KMS-11 (cell line): Measurements from ENCODE around the gene SH2D2A.

Experiments
- H2AFZ ChIP-seq: fragments of 200-600 bp; sonication (generic); 2 replicates; pipeline ENCODE4 v1.6.1; 2016; ENCODE audit warnings: antibody characterized with exemption, mixed run types, low read depth
- H3K27ac ChIP-seq: fragments of 200-600 bp; sonication (generic); 2 replicates; pipeline ENCODE4 v1.6.1; 2016; ENCODE audit warnings: mild to moderate bottlenecking, mixed run types
- H3K27me3 ChIP-seq: fragments of 200-600 bp; sonication (generic); 2 replicates; pipeline ENCODE4 v1.6.1; 2017; ENCODE audit warnings: mild to moderate bottlenecking, low read depth, mixed run types, moderate library complexity; ENCODE audit not compliant: insufficient read depth
- H3K36me3 ChIP-seq: fragments of 200-600 bp; sonication (generic); 2 replicates; pipeline ENCODE4 v1.6.1; 2017; ENCODE audit warnings: mild to moderate bottlenecking, mixed run types; ENCODE audit not compliant: insufficient read depth
- H3K4me1 ChIP-seq: fragments of 200-600 bp; sonication (generic); 2 replicates; pipeline ENCODE4 v1.6.1; 2016; ENCODE audit warnings: mild to moderate bottlenecking, low read depth, mixed run types; ENCODE audit not compliant: poor library complexity, severe bottlenecking
- H3K4me2 ChIP-seq: fragments of 200-600 bp; sonication (generic); 2 replicates; pipeline ENCODE4 v1.7.0; 2016; ENCODE audit warnings: mild to moderate bottlenecking, mixed run types
- H3K4me3 ChIP-seq: fragments of 200-600 bp; sonication (generic); IDR thresholded peaks from 2 replicates; pipeline ENCODE4 v1.6.1; 2017; ENCODE audit warnings: low read depth, low read length, mixed read lengths; ENCODE audit not compliant: insufficient read depth
- H3K79me2 ChIP-seq: fragments of 200-600 bp; sonication (generic); 2 replicates; pipeline ENCODE4 v1.6.1; 2016; ENCODE audit warnings: low read depth, mixed run types; ENCODE audit not compliant: insufficient read depth
- H3K9ac ChIP-seq: fragments of 200-600 bp; sonication (generic); 2 replicates; pipeline ENCODE4 v1.6.1; 2016; ENCODE audit warnings: mild to moderate bottlenecking, mixed run types
- H4K20me1 ChIP-seq: fragments of 200-600 bp; sonication (generic); 2 replicates; pipeline ENCODE4 v1.6.1; 2016; ENCODE audit warnings: mild to moderate bottlenecking, mixed run types; ENCODE audit not compliant: insufficient read depth
- TF ChIP-seq, protein P1 (sequence below): fragments of 200-600 bp; sonication (generic); conservative IDR thresholded peaks from 2 replicates; pipeline ENCODE4 v1.6.1; 2017; ENCODE audit warnings: low read depth, mild to moderate bottlenecking, antibody characterized with exemption, low read length, moderate library complexity, mixed read lengths

Gene SH2D2A

DNA sequence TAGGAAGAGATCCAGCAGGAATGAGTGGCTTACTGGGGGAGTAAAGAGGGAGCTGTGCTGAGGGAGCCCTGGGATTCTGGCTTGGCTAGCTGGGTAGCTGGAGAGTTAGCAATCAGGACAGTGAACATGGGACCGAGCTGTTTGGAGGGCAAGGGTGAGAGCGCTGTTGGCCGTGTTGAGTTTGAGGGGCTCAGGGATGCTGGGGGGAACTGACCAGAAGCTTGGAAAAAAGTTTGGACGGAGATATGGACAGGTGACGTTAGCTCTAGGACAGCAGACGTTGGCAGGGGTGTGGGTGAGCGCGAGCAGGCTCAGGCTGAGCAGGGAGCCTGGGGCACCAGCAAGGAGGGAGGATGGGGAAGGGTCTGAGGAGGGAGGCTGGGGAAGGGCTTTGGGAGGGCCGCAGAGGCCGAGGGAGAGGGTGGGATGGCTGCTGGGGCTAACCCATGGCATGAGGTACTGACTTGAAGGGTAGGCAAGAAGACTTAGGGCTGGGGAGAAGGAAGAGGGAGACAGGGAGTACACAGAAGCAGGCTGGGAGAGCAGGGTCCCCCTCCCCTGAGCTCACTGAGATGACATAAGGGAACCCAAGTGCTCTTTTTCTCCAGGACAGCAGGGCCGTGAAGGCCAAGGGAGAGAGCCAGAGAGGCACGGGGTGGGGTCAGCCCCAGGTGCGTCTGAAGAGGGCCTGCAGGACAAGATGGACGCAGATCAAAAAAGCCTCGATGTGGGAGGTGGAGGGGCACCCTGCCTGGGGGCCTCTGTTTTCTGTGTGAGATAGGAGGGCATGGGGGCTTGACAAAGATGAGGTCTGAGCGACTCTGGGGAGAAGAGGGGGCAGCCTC lies 8.2 kb downstream of the SH2D2A start:
- Histone ChIP-seq H3K27me3 (no peaks in the 10 kb centered on the region), H3K27ac (no peak overlapping the region), H3K4me2 (no peak overlapping the region), H3K4me1 (peaks cover 13% of the 10 kb centered on the region), H3K4me3 (no peak overlapping the region), H3K9ac (no peak overlapping the region), H2AFZ (no peak overlapping the region), H3K36me3 (no peaks in the 10 kb centered on the region), H4K20me1 (no peaks in the 10 kb centered on the region), H3K79me2 (no peaks in the 10 kb centered on the region)
- TF ChIP-seq, protein P1, sequence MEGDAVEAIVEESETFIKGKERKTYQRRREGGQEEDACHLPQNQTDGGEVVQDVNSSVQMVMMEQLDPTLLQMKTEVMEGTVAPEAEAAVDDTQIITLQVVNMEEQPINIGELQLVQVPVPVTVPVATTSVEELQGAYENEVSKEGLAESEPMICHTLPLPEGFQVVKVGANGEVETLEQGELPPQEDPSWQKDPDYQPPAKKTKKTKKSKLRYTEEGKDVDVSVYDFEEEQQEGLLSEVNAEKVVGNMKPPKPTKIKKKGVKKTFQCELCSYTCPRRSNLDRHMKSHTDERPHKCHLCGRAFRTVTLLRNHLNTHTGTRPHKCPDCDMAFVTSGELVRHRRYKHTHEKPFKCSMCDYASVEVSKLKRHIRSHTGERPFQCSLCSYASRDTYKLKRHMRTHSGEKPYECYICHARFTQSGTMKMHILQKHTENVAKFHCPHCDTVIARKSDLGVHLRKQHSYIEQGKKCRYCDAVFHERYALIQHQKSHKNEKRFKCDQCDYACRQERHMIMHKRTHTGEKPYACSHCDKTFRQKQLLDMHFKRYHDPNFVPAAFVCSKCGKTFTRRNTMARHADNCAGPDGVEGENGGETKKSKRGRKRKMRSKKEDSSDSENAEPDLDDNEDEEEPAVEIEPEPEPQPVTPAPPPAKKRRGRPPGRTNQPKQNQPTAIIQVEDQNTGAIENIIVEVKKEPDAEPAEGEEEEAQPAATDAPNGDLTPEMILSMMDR, result no peak

DNA sequence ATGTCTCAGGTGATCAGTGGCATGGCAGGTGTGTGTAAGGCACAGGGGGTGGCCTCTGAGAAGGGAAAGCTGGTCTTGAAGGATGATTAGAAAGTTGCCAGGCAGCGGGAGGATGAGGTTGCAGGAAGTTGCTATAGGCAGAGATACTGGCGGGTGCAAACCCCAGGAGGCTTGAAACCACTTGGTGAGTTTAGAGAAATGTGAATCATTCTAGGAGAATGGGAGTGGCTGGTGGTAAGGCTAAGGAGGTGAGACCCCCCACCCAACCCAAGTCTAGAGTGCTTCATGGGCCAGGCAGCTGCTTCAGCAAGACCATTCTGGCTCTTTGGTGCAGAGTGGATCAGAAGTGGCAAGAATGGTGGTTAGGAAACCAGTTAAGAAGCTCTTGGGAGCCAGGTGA lies 9.0 kb downstream of the SH2D2A start:
- Histone ChIP-seq H3K36me3 (no peaks in the 10 kb centered on the region), H2AFZ (no peak overlapping the region), H4K20me1 (no peaks in the 10 kb centered on the region), H3K9ac (no peak overlapping the region), H3K4me2 (no peak overlapping the region), H3K27ac (no peak overlapping the region), H3K79me2 (no peaks in the 10 kb centered on the region), H3K4me3 (no peak overlapping the region), H3K4me1 (peaks cover 13% of the 10 kb centered on the region), H3K27me3 (no peaks in the 10 kb centered on the region)
- TF ChIP-seq, protein P1, result no peak

DNA sequence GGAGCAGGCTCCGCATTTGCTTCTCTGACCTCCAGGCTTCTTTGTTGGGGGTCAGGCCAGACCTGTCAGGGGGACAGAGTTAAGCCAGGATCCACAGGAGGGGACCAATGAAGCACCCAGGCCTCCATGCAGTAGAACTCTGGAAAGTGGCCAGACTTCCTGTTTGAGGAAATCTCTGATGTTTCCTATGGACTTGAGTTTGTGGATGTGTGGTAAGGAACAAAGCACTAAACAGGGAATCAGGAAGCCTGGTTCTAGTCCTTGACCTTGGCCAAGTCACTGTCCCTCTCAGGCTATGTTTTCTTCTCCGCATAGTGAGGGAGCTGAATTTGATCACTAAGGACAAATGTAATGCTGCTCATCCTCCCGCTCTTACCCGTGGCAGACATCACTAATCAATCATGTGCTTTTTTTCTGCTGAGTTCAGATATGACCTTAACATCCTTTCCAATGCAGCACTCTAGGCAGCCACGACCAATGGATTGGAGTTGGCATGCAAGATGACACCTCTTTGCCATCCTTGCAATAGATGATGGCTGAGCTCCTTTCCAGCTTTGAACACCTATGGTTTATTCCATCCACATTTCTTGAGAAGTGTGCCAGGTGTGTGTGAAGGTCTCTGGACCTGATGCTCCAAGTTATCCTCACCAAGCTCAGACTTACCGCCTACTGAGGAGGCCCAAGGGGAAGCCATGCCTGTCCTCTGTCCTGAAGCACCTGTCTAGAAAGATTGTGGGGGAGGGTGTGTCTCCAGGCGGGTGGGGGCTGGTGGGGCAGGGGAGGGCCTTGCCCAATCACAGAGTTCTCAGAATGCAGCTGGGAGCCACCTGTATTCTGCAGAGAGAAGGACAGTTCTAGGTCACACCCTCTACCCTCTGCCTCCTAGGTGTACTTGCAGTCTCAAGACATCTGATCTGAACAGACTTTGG lies 9.9 kb downstream of the SH2D2A start:
- Histone ChIP-seq H2AFZ (no peak overlapping the region), H3K27me3 (no peaks in the 10 kb centered on the region), H4K20me1 (no peaks in the 10 kb centered on the region), H3K27ac (no peak overlapping the region), H3K4me2 (no peak overlapping the region), H3K4me3 (no peak overlapping the region), H3K4me1 (peaks cover 13% of the 10 kb centered on the region), H3K79me2 (no peaks in the 10 kb centered on the region), H3K9ac (no peak overlapping the region), H3K36me3 (no peaks in the 10 kb centered on the region)
- TF ChIP-seq, protein P1, result no peak

DNA sequence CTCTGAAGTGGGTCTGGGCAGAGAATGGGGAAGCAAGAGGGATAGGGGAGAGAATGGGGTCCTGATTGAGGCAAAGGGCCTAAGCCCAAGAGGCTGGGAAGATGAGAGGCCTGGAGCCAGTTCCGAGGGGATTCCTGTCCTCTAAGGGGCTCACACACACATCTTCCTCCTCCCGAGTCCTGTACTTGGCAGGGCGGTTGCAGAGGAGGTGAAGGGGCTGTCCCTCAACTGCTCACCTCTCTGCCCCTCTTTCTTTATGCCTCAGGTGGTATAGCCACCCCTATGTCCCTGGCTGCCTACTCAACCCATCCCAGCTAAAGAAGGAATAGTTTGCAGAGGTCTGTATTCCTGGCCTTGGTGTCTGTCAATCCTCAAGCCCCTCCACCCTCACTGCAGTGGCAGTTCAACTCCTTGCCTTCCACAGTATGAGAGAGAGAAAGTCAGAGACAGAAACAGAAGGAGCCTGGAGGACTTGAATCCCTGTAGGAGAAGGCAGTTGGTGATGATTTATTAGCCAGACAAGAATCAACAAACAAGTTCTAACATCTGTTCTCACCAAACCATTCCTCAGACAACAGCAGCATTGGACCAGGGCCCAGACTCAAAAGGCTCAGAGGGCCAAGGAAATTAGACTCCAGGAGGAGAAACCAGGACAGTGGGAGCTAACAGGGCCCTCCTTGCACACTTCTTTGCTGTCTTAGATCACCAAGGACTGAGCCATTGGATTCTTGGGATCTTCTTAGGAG lies 10.7 kb downstream of the SH2D2A start:
- Histone ChIP-seq H3K9ac (no peak overlapping the region), H3K4me2 (no peak overlapping the region), H4K20me1 (no peaks in the 10 kb centered on the region), H3K27ac (no peak overlapping the region), H3K36me3 (peaks cover under 1% of the 10 kb centered on the region; the same call in 1 of the 2 replicates), H3K79me2 (no peaks in the 10 kb centered on the region), H2AFZ (no peak overlapping the region), H3K4me3 (no peak overlapping the region), H3K4me1 (peaks cover 13% of the 10 kb centered on the region), H3K27me3 (no peaks in the 10 kb centered on the region)
- TF ChIP-seq, protein P1, result no peak
